ENCODE measurements around the gene GULP1.

Gene GULP1

DNA sequence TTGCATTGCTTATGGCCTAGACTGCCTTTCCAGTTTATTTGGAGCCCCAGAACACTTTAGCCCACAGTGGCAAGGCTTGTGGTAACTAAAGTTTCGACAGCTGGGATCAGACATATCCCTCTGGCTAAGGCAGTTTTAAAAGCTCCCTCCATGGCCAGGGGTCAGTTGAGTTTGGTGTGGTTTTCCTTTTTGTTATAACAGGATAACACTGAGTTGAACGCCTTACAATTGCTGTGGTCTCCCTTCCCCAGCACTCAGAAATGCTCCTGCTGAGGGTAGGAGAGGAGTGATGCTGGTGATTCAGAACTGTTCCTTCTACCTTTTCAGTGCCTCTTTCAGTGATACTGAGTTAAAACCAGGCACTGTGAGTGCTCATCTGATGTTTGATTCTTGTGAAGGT is 182.6 kb downstream of the GULP1 start:
- ChIA-PET POLR2A (ENCODE audit: low non-redundant PET) (no interaction called here), CTCF (no interaction called here)
- no peak overlapping the region for H3K27ac ChIP-seq
- TF ChIP-seq, protein P1, sequence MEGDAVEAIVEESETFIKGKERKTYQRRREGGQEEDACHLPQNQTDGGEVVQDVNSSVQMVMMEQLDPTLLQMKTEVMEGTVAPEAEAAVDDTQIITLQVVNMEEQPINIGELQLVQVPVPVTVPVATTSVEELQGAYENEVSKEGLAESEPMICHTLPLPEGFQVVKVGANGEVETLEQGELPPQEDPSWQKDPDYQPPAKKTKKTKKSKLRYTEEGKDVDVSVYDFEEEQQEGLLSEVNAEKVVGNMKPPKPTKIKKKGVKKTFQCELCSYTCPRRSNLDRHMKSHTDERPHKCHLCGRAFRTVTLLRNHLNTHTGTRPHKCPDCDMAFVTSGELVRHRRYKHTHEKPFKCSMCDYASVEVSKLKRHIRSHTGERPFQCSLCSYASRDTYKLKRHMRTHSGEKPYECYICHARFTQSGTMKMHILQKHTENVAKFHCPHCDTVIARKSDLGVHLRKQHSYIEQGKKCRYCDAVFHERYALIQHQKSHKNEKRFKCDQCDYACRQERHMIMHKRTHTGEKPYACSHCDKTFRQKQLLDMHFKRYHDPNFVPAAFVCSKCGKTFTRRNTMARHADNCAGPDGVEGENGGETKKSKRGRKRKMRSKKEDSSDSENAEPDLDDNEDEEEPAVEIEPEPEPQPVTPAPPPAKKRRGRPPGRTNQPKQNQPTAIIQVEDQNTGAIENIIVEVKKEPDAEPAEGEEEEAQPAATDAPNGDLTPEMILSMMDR (conservative IDR thresholded peaks at IDR 0.05; ENCODE audit: low read depth) = no peak
- no peak for DNase-seq (ENCODE audit: low spot score)

DNA sequence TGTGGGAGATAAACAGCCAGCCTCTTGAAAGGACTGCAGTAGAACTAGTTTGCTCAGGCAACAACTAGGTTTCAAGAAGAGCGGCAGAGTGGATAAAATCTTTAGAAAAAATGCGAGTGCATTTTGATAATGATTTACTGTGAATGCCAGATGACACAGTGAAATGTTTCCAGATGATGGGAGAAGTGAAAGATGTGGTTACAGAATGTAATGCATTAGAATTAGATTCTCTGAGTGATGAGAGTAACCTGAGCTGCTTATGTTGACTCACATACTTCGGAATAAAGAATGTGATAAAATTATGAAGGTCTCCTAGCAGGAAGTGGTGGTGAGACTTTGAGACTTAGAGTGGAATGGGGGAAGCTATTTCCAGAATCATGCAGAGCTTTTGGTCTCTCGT is 184.3 kb downstream of the GULP1 start:
- POLR2A ChIA-PET (ENCODE audit: low non-redundant PET) = no interaction called here

DNA sequence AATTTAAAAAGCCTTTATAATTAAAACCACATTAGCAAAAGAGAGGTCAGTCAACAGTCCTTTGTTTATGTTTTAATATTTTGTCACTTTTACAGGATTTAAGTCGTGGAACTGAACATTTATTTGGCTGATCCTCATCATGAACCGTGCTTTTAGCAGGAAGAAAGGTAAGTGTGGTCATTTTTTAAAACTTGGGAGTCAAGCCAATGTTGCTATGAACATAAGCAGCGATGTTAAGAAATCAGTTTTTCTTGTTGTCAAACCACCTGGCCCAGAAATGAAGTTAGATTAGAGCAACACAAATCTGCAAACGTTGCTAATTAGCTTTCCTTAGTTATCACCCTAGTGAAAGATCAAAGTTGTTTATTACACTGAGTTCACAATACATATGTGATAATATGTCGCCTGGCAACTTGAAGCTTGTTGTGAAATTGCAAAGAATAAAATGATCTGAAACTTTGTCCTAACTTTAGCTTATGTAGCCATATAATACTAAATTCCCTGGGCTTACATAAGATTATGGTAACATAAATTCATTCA is 186.0 kb downstream of the GULP1 start:
- H3K27ac ChIP-seq = no peak overlapping the region
- CTCF ChIA-PET = no interaction called here
- TF ChIP-seq, protein P1 (conservative IDR thresholded peaks at IDR 0.05; ENCODE audit: low read depth) = no peak
- POLR2A ChIA-PET (ENCODE audit: low non-redundant PET) = no interaction called here
- no peak for DNase-seq (ENCODE audit: low spot score)

More for the DNA sequence above, 184.3 kb downstream of the GULP1 start:
- H3K27ac ChIP-seq = no peak overlapping the region
- DNase-seq (ENCODE audit: low spot score) = no peak
- CTCF ChIA-PET = no interaction called here
- TF ChIP-seq, protein P1 (conservative IDR thresholded peaks at IDR 0.05; ENCODE audit: low read depth) = no peak

DNA sequence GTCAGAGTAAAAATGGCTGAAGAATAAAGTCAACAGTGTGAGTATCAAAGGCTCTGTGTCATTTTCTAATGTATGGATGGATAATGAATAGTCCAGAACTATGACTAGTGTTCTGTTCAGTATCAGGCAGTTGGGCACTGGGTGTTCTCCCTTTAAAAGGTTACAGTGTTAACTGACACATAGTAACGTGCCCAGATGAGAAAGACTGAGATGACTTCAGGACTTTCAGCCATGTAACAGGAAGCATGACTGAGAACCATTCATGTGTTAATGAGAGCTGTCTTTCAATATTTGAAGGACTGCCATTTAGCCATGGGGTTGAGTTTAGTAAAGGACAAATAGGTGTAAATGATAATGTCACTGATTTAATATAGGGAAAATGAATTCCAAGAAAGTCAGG is 187.1 kb downstream of the GULP1 start:
- TF ChIP-seq, protein P1 (conservative IDR thresholded peaks at IDR 0.05; ENCODE audit: low read depth) = no peak

DNA sequence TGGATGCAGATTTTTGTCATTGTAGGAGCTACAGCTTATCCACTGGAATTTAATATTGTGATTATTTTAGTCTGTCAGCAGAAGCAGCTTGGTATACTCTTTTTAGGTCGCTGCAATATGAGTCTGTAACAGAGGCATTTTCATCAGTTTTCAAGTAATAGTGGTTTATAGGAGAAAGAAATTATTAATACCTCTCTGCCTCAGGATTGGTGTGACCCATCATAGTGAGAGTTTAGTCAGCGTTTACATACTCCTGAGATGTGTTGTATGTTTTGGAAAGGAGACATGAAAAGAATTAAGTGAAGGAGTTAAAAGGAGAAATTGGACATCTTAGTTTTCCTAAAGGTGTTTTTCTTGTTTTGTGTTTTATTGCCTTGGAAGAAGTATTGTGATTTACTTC is 189.8 kb downstream of the GULP1 start:
- no peak for DNase-seq (ENCODE audit: low spot score)
- no peak overlapping the region for H3K27ac ChIP-seq
- TF ChIP-seq, protein P1 (conservative IDR thresholded peaks at IDR 0.05; ENCODE audit: low read depth) = no peak
- POLR2A ChIA-PET (ENCODE audit: low non-redundant PET) = no interaction called here
- CTCF ChIA-PET = no interaction called here

More for the DNA sequence above, 187.1 kb downstream of the GULP1 start:
- no peak overlapping the region for H3K27ac ChIP-seq
- CTCF ChIA-PET = interaction anchor here (0.6 kb wide), 1 partner anchor 40 kb away, joined by 3 read pairs; no protein-coding TSS in a partner anchor
- POLR2A ChIA-PET (ENCODE audit: low non-redundant PET) = no interaction called here
- DNase-seq (ENCODE audit: low spot score) = no peak

DNA sequence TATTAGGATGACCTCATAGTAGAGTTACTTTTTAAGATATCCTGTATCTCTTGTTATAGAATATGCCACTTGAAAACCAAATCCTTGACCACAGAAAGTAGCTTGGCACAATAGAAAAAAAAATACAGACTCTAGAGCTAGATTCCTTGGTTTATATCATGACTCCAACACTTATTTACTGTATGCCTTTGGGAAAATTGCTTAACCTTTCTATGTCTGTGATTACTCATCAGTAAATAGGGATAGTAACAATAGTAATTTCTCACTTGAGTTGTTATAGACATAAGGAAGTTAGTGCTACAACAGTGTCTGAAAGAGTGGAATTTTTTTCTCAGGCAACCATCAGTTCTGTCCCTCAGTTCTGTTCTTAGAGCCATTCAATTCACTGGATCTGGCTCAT is 193.8 kb downstream of the GULP1 start:
- CTCF ChIA-PET = no interaction called here
- no peak overlapping the region for H3K27ac ChIP-seq
- POLR2A ChIA-PET (ENCODE audit: low non-redundant PET) = no interaction called here
- TF ChIP-seq, protein P1 (conservative IDR thresholded peaks at IDR 0.05; ENCODE audit: low read depth) = no peak
- no peak for DNase-seq (ENCODE audit: low spot score)

DNA sequence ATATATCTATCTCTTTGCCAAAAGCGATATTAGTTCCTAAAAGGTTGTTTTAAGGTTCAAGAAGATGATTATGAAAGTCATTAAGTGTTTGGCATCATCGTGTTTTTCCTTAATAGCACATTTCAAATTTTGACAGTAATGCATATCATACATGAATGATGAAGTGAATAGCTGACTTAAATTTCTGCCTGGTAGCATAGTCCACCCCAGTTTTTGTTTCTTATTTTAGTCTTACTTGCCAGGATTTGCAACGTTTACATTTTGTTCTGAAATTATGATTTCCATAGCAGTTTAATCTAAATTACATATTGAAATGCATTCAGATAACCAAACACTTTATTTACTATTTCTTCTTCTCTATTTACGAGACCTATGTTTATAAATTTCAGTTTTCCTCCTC is 201.1 kb downstream of the GULP1 start:
- ChIA-PET POLR2A (ENCODE audit: low non-redundant PET) (no interaction called here), CTCF (no interaction called here)
- DNase-seq (ENCODE audit: low spot score) = no peak
- no peak overlapping the region for H3K27ac ChIP-seq
- TF ChIP-seq, protein P1 (conservative IDR thresholded peaks at IDR 0.05; ENCODE audit: low read depth) = no peak

Data from RWPE1 (cell line).